Endometrial microvascular endothelial cells (primary cell): ENCODE results near the gene UBTF. TPM values are rescaled to one million over a fixed set of nuclear protein-coding genes. Genes with fewer than 3 reads are reported as not detected.
"Not testable (repeated sequence)": the region's sequence is repeated elsewhere in the genome, so short reads cannot be mapped to it uniquely, and the experiment has no call there.

ENCODE experiments used
- in situ Hi-C: cut with HindIII; loops from 2 replicates; pipeline ENCODE4 v1.10.0; 2017; ENCODE audit warnings: low sequenced_read_pairs, low pct_unique_long_range_greater_than_20kb; ENCODE audit errors: inconsistent ontology term
- total RNA-seq: library from RNA; depleted of rRNA; stranded (reverse); fragments of >200 nt; gene quantifications from one replicate; pipeline ENCODE4 v1.2.3, GENCODE V29; 2015; ENCODE audit errors: inconsistent ontology term

The UBTF gene
- total RNA-seq, 1 donor from 2014 or later: 46.0 TPM

- in situ Hi-C loops: no loop called here
Measured at GRCh38 chr17:44249501-44250246, 30.2 kb upstream of the UBTF start.

- in situ Hi-C loops: no loop called here
Measured at GRCh38 chr17:44247876-44248736, 28.6 kb upstream of the UBTF start.

GRCh38 chr17:44247440-44247841 lies 28.0 kb upstream of the UBTF start:
- in situ Hi-C loops: no loop called here

GRCh38 chr17:44241106-44241624 lies 21.7 kb upstream of the UBTF start:
- in situ Hi-C loops: no loop called here

DNA sequence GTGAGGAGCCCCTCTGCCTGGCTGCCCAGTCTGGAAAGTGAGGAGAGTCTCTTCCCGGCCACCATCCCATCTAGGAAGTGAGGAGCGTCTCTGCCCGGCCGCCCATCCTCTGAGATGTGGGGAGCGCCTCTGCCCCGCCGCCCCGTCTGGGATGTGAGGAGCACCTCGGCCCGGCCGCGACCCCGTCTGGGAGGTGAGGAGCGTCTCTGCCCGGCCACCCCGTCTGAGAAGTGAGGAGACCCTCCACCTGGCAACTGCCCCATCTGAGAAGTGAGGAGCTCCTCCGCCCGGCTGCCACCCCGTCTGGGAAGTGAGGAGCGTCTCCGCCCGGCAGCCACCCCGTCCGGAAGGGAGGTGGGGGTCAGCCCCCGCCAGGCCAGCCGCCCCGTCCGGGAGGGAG lies 18.4 kb upstream of the UBTF start:
- in situ Hi-C loops: not testable (repeated sequence)

GRCh38 chr17:44236444-44236991 lies 17.0 kb upstream of the UBTF start:
- in situ Hi-C loops: no loop called here

DNA sequence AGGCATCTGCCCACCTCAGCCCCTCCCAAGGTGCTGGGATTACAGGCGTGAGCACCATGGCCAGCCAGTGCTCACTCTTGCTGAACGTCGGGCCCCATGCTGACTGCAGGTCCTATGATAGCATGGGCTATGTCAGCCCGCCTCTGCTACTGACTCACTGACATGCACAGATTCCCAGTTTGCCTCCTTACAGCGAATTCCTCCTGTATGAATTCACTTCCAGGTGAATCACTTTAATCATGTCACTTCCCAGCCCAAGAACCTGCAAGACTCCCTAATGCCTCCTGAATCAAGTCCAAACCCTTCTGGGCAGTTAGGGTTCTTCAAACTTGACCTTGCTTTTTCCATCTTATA lies 16.1 kb upstream of the UBTF start:
- in situ Hi-C loops: no loop called here

- in situ Hi-C loops: no loop called here
Measured at GRCh38 chr17:44233582-44233981, 14.1 kb upstream of the UBTF start.

DNA sequence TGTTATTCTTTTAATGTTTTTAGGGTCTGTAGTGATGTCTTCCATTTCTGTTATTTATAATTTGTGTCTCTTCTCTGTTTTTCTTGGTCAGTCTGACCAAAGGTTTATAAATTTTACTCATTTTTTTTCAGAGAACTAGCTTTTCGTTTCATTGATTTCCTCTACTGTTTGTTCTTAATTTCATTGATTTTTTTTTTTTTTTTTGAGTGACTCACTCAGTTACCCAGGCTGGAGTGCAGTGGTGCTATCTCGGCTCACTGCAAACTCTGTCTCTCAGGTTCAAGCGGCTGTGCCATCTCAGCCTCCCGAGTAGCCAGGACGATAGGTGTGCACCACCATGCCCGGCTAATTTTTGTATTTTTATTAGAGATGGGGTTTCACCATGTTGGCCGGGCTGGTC lies 12.6 kb upstream of the UBTF start:
- in situ Hi-C loops: no loop called here

DNA sequence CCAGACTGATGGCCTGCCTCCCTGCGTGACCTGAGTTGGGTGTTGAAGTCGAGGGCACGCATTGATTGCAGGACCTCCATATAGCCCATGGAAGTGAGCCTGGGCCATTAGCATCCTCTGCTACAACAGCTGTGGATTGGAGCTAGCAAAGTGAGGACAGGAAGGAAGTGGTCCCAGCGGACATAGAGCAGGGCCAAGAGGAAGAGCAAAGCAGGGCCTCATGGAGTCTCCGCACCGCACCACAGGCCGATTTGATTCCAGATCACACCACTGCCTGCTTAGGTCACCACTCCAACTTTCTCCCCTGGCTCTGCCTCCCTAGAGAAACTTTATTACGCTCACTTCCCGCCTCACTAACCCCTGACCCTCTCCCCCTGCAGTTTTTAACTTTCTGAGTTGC lies 10.7 kb upstream of the UBTF start:
- in situ Hi-C loops: no loop called here

DNA sequence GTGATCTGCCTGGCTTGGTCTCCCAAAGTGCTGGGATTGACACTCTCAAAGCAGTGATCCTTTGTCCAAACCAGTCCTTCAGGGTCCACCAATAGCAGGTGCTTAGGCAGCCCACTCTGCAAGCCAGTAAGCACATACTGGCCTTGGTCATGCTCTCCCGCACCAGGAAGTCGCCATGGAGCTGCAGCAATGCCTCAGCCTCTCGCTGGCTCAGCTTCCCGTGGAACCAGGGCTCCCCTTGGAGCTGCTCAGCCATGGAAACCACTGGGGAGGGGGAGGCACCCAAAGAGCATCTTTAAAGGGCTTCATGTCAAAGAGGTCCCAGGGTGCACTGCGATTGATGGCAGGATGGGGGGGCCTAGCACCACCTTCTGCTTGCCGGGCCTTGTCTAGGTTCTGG lies 9.6 kb upstream of the UBTF start:
- in situ Hi-C loops: no loop called here

DNA sequence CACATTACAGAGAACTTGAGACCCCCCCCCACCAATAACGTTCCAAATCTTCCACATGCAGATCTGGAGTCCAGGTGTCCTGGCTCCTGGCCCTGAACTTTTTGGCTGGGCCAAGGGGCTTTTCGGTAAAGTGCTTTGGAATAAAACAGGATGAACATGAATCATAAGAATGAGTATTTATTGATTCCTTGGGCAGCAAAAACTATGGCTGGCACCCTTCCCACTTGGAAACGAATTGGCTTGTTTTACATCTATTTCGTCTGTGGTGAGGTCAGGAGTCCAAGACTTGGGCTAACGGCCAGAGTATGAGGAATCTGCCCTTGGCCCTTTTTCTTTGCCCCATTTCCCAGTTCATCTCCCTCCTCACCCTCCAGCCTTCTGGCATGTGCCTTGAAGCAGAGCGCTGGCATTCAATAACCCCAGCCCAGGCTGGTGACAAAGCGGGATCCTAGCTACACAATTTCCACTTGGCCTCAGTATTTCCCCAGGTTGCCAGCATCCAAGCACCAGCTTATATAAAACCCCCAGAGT lies 4.1 kb upstream of the UBTF start:
- in situ Hi-C loops: no loop called here

DNA sequence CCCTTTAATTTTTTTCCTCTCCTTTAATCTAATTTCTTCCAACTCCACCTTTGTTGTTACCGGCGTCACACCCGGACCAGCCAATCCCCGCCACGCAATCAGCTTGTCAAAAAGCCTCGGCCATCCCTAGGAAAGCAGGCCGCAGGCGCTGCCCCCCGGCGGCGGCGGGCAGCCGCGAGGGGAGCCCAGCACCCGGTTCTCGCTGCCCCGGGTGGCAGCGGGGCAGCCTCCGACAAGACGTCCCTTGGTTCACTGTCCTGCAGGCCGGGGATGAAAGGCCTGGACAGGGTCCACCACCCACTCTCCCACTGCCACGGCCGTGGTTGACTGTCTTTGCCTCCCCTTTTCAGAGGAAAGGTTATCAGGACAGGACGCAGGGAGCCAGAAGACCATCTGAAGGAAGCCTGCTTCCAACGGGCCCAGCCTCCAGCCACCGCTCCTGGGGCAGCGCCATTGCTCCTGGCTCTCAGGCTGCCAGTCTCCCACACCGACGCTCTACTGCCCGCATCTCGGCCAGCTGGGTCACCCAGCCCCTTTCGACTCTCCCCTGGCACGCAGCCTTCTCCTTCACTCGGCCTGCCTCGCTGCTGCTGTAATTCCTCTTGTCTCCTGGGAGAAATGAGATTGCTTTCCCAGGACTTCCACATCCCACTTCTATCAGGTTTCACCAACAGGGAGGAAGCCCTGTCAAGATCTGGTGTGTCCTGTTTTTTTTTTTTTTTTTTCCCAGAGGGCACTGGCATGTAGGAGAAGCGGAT lies 2.8 kb upstream of the UBTF start:
- in situ Hi-C loops: no loop called here

- in situ Hi-C loops: no loop called here
Measured at GRCh38 chr17:44221862-44222111, 2.3 kb upstream of the UBTF start.

- in situ Hi-C loops: no loop called here
Measured at GRCh38 chr17:44221084-44221861, 1.8 kb upstream of the UBTF start.

DNA sequence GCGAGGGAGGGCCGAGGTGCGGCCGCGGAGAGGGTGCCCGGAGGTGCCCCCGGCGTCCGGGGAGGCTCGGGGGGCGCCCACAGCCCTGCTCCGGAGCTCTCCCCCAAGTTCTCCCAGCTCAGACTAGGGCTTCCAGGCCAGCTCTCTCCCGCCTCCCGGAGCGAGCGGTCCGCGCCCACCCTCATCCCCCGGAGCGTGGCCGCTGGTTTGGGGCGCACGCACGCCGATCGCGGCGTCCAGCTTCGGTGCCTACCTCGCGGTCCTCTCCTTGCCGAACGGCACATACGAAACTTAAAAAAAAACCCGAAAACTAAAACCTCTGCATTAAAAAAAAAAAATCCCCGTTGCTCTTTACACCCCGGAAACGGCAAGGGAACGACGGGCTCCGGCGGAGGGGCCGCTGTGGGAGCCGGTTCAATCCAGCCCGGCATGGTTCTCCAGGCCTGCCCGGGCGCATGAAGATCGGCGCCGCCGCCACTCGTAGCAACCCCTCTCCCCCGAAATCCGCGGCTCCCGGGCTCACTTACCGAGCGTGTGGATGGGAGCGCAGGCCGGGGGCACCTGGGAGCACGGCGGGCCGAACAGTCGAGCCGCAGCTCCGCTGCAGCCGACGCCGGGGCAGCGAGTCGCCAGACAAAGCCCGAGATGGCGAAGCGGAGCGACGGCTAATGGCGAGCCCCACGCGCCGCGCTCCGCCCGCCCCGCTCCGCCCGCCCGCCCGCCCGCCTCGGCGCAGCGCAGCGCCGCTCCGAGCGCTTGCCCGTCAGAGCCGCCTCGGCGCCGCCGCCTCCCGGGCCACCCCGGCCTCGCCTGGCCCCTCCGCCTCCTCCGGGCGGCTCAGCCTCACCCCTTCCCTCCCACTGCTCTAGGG lies 973 bp upstream of the UBTF start:
- in situ Hi-C loops: no loop called here

- in situ Hi-C loops: no loop called here
Measured at GRCh38 chr17:44219108-44219615, 313 bp downstream of the UBTF start.
